Thyroid gland (tissue), 4 donors: Measurements from ENCODE around the gene CDH16. TPM values are rescaled to one million over a fixed set of nuclear protein-coding genes. Genes with fewer than 3 reads are reported as not detected.

Experiments used
- DNase-seq, 2 donors: peaks; one replicate each; pipeline ENCODE4 v3.0.0-alpha.2; 2019
- H3K27ac ChIP-seq, 3 donors: fragments of 200-600 bp; sonication (generic); 1 replicate in 2 of 3; 2 replicates in 1 of 3; pipeline ENCODE4 v1.5.1; 2016 to 2019; ENCODE audit warnings: mild to moderate bottlenecking in 1 of 3, moderate library complexity in 1 of 3
- H3K27me3 ChIP-seq: fragments of 200-600 bp; sonication (generic); one replicate; pipeline ENCODE4 v1.5.1; 2019
- H3K36me3 ChIP-seq, 2 donors: fragments of 200-600 bp; sonication (generic); one replicate each; pipeline ENCODE4 v1.5.1; 2016 to 2019
- H3K4me1 ChIP-seq, 2 donors: fragments of 200-600 bp; sonication (generic); one replicate each; pipeline ENCODE4 v1.5.1; 2017 to 2019
- H3K4me3 ChIP-seq, 3 donors: fragments of 200-600 bp; sonication (generic); replicated peaks in 1 of 3; 1 replicate in 2 of 3; 2 replicates in 1 of 3; pipeline ENCODE4 v1.5.1; 2016; ENCODE audit warnings: mild to moderate bottlenecking in 1 of 3
- H3K9me3 ChIP-seq: fragments of 200-600 bp; sonication (generic); one replicate; pipeline ENCODE4 v1.5.1; 2017
- POLR2A ChIP-seq, 2 donors: fragments of 450-650 bp; IDR thresholded peaks; one replicate each; pipeline ENCODE4 v1.6.1; 2017; ENCODE audit warnings: antibody characterized with exemption in 2 of 2, mild to moderate bottlenecking in 2 of 2, moderate library complexity in 1 of 2
- WGBS, 2 donors: methylation state at CpG; one replicate each; pipeline ENCODE4 v1.1.5; 2017; 5-methylcytosine and 5-hydroxymethylcytosine counted together
- intact Hi-C: fragments of 100-400 bp; cut with DNase I; formaldehyde crosslinking; loops from one replicate; pipeline ENCODE4 v1.15.1; 2023
- total RNA-seq, 4 donors: library from RNA; depleted of rRNA; stranded (reverse); fragments of >200 nt; gene quantifications; one replicate each; pipeline ENCODE4 v1.2.3, GENCODE V29; 2016
- TF ChIP-seq, protein P1 (sequence below), 6 experiments: fragments of 200-600 bp in 3 of 6; fragments of 450-650 bp in 3 of 6; sonication (generic) in 3 of 6; IDR thresholded peaks; one replicate each; pipeline ENCODE4 v1.5.1; 2016 to 2019; ENCODE audit warnings: antibody characterized with exemption in 6 of 6, mild to moderate bottlenecking in 2 of 6, inconsistent platforms in 1 of 6, moderate library complexity in 1 of 6

CDH16 gene
- total RNA-seq, 4 donors from 2014 or later: 43.1 to 166 (median 134) TPM

DNA sequence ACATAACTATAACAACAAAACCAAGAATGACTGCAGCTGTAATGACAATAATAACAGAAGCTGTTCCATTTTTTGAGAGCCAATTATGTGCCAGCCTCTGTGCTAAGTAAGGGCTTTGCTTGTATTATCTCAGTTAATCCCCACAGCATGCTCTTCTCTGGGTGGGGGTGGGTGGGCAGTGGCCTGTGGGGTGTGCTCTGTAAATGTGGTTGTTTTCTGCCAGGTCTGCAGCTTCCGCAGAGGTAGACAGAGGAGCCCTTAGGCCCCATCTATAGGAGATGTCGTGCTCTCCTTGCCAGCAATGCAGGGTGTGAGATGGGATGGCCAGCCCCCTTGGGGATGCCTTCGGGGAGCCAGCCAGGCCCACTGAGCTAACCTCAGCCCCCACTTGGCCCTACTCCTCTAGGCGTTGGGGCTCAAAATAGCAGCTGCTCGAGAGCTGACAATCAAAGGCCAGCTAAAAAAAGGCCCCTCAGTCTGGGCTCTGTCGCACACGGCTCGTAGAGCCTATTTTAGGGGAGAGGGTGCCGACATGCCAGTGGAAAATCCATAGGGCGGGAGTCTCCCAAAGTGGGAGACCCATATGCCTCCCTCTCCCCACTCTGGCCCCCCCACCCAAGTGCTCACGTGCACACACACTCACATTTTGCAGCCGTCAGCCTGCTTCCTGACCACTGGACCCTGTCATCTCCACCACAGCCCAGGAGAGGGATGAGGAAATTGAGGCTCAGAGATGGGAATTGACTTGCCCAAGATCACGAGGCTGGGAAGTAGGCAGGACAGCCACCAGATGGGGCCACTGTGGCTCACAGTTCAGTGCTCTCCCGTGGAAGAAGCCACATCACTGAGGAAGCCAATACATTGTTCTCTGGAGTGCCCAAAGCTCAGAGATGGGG, 15.8 kb downstream of the CDH16 start:
- no peak for DNase-seq
- H3K9me3 ChIP-seq: no peaks in the 10 kb centered on the region
- intact Hi-C loops: no loop called here
- H3K36me3 ChIP-seq: no peaks in the 10 kb centered on the region
- no peak overlapping the region for H3K4me3 ChIP-seq
- no peak for TF ChIP-seq POLR2A (IDR thresholded peaks at IDR 0.05)
- TF ChIP-seq, protein P1, sequence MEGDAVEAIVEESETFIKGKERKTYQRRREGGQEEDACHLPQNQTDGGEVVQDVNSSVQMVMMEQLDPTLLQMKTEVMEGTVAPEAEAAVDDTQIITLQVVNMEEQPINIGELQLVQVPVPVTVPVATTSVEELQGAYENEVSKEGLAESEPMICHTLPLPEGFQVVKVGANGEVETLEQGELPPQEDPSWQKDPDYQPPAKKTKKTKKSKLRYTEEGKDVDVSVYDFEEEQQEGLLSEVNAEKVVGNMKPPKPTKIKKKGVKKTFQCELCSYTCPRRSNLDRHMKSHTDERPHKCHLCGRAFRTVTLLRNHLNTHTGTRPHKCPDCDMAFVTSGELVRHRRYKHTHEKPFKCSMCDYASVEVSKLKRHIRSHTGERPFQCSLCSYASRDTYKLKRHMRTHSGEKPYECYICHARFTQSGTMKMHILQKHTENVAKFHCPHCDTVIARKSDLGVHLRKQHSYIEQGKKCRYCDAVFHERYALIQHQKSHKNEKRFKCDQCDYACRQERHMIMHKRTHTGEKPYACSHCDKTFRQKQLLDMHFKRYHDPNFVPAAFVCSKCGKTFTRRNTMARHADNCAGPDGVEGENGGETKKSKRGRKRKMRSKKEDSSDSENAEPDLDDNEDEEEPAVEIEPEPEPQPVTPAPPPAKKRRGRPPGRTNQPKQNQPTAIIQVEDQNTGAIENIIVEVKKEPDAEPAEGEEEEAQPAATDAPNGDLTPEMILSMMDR (IDR thresholded peaks at IDR 0.05): no peak
- H3K27ac ChIP-seq: peak overlapping the region; percentile 89 to 98 (median 96)
- 74% methylated on average over 14 of the region's 14 CpGs for WGBS, 2 donors
- peaks cover 69 to 84% of the 10 kb centered on the region in 2 donors for H3K4me1 ChIP-seq
- H3K27me3 ChIP-seq: no peaks in the 10 kb centered on the region

DNA sequence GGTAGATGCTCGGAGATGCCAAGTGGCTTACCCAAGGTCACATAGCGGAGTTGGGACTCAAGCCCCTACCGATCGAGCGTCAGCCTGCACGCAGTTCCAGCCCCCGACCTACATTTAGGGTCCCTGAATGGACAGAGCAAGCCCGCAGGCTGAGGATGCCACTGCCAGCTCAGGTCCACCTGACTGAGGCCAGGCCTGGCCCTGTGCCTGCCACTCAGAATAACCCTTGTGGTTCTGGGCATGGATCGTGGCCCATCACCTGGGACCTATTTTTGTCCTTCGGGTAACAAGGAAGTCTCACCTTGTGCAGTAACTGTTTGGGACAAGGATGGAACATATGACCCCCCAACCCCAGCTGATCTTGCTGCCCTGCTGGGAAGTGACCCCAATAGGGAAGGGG, 17.1 kb downstream of the CDH16 start:
- peaks cover 79 to 97% of the 10 kb centered on the region in 2 donors for H3K4me1 ChIP-seq
- no peak overlapping the region for H3K4me3 ChIP-seq
- intact Hi-C loops: no loop called here
- peak overlapping the region; percentile 89 to 98 (median 96) for H3K27ac ChIP-seq
- DNase-seq: peak; percentile 87 to 89
- no peaks in the 10 kb centered on the region for H3K36me3 ChIP-seq
- H3K27me3 ChIP-seq: no peaks in the 10 kb centered on the region
- no peaks in the 10 kb centered on the region for H3K9me3 ChIP-seq
- TF ChIP-seq POLR2A (IDR thresholded peaks at IDR 0.05): no peak
- TF ChIP-seq, protein P1 (IDR thresholded peaks at IDR 0.05): no peak
- 73 to 75% methylated on average over 9 to 10 of the region's 10 CpGs for WGBS, 2 donors

DNA sequence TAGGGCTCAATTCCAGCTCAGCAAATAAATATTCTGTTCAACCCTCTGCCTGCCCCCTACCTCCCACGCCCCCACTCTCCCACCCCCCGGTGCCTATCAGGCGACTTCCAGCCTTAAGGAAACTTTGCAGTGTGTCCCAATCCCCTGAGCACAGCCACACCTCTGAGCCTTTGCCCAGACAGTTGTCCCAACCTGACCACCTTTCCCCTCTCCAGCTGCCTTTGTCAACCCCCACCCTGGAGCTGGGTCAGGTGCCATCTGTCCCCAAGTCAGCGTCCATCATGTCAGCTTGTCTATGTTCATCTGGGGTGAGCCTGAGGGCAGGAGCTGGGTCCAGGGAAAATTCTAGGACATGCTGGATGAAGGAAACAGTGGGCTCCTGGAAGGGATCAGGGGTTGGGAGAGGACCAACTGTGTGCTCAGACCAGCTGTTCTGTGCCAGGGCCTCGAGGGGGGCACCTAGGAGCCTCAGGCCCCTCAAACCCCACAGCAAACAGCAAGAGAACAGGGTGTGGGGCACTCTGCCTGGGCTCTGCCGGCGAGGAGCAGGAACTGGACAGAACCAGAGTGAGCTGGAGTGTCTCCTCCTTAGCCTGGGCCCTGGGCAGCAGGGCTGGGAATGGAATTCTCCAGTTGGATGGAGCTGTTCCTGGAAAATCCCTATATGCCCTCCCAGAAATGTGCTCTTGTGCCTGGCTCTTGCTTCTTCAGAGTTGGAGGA, 17.8 kb downstream of the CDH16 start:
- H3K4me3 ChIP-seq: no peak overlapping the region
- peak overlapping the region; percentile 89 to 98 (median 96) for H3K27ac ChIP-seq
- 38 to 44% methylated on average over 4 to 7 of the region's 7 CpGs for WGBS, 2 donors
- intact Hi-C loops: no loop called here
- H3K4me1 ChIP-seq: peaks cover 75 to 99% of the 10 kb centered on the region in 2 donors
- TF ChIP-seq, protein P1 (IDR thresholded peaks at IDR 0.05): no peak
- TF ChIP-seq POLR2A (IDR thresholded peaks at IDR 0.05): peak in 1 of 2 donors; percentile 52
- peak; percentile 79 to 84 for DNase-seq
- H3K9me3 ChIP-seq: no peaks in the 10 kb centered on the region
- H3K36me3 ChIP-seq: no peaks in the 10 kb centered on the region
- H3K27me3 ChIP-seq: no peaks in the 10 kb centered on the region

DNA sequence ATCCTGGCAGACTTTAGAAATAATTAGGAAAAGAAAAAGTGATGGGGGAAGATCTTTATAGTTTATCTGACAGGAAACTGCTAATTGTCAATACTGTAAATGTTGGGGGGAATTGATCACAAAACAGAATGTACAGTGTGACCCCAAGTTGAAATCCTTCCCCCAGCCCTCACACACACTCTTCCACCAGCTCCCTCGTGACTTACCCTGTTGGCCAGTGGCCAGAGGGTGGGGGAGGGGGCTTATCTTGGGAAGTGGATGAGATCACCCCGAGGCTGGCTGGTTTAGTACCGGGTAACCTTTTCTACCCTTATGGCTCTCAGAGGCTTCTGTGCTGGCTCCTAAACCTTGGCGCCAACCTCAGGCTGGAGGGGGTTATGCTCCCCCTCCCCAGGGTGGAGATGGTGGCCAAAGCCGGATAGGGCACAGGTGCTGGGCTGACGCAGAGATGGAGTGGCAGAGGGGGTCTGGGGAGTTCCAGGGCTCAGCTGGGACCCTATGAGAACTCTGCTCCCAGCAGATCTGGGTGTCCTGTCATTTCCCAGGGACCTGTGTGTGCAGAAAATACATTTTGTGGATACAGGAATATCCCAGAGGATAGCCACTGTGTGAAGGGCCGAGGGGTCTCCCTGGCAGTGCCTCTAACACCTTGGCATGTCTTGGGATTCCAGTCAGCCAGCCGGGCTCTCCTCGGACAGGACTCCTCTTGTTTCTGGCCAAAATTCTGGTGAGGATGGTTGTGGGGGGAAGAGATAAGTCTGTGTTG, 18.6 kb downstream of the CDH16 start:
- Histone ChIP-seq H3K27me3 (no peaks in the 10 kb centered on the region), H3K4me3 (no peak overlapping the region), H3K36me3 (no peaks in the 10 kb centered on the region), H3K4me1 (peaks cover 68 to 96% of the 10 kb centered on the region in 2 donors), H3K27ac (peak overlapping the region; percentile 89 to 98 (median 96)), H3K9me3 (no peaks in the 10 kb centered on the region)
- peak; percentile 93 to 96 for DNase-seq
- TF ChIP-seq, protein P1 (IDR thresholded peaks at IDR 0.05): no peak
- TF ChIP-seq POLR2A (IDR thresholded peaks at IDR 0.05): peak; percentile 8 to 51
- intact Hi-C loops: loop anchor here (10.0 kb wide), 1 partner anchor 285 kb away; the partner anchor contains the start of gene MATCAP1
- WGBS, 2 donors: 18 to 23% methylated on average over 6 to 8 of the region's 9 CpGs
